Frontal cortex (tissue), 4 donors: ENCODE results near the gene ZFP1. TPM values are rescaled to one million over a fixed set of nuclear protein-coding genes. Genes with fewer than 3 reads are reported as not detected.
A peak's percentile ranks its signal among the peaks of the same experiment; 100 is the strongest.

Source experiments
- DNase-seq, 2 donors: peaks; one replicate each; pipeline ENCODE4 v3.0.0; 2012; ENCODE audit warnings: low spot score in 2 of 2
- FAIRE-seq: peaks from 2 replicates; lab custom pipeline; 2012; peaks lifted over from hg19 to GRCh38; lab: Jason Lieb, UNC
- total RNA-seq: library from RNA; depleted of rRNA; stranded (reverse); fragments of >200 nt; gene quantifications from one replicate; pipeline ENCODE4 v1.2.3, GENCODE V29; 2014
- donor health status: control.
- donor health status: control.
- donor health status: control.

Gene ZFP1
- 66.9 TPM for total RNA-seq

GRCh38 chr16:75148311-75149195 lies at the start of gene ZFP1:
Gene ZFP1 (plus strand): TSS chr16:75148524. CDS start chr16:75152952, 4,428 bp downstream.
- FAIRE-seq (no peak), DNase-seq (peak; percentile 88 to 90)

- no peak for DNase-seq
- no peak for FAIRE-seq
Measured at GRCh38 chr16:75099075-75099667, 49.2 kb upstream of the ZFP1 start.

GRCh38 chr16:75099738-75100602 lies 48.4 kb upstream of the ZFP1 start:
- DNase-seq (no peak), FAIRE-seq (no peak)

DNA sequence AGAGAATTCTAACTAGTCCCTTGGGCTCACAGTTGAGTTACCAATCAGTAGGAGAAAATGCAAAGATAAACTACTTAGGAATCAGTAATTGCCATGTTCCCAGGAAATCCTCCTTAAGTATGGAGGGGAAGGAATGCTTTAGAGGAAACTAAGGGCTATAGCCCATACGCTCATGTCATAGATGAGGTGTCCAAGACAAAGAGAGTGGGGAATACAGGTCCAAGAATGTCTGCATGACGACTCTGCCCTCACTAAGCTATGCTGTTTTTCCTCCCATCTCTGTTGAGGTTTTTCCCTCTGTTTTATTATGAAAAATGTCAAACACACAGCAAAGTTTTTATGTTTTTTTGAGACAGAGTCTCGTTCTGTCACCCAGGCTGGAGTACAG lies 47.7 kb upstream of the ZFP1 start:
- FAIRE-seq (no peak), DNase-seq (no peak)

- DNase-seq (no peak), FAIRE-seq (no peak)
Measured at GRCh38 chr16:75101635-75102034, 46.7 kb upstream of the ZFP1 start.

GRCh38 chr16:75102595-75102994 lies 45.7 kb upstream of the ZFP1 start:
- DNase-seq (no peak), FAIRE-seq (no peak)

GRCh38 chr16:75103994-75104393 lies 44.3 kb upstream of the ZFP1 start:
- FAIRE-seq = no peak
- DNase-seq = no peak

- DNase-seq = peak in 1 of 2 donors; percentile 0
- no peak for FAIRE-seq
Measured at GRCh38 chr16:75104836-75105235, 43.5 kb upstream of the ZFP1 start.

GRCh38 chr16:75105306-75106061 lies 42.8 kb upstream of the ZFP1 start:
- DNase-seq (peak in 1 of 2 donors; percentile 54), FAIRE-seq (no peak)

- DNase-seq (peak in 1 of 2 donors; percentile 0), FAIRE-seq (no peak)
Measured at GRCh38 chr16:75106351-75107274, 41.7 kb upstream of the ZFP1 start.

DNA sequence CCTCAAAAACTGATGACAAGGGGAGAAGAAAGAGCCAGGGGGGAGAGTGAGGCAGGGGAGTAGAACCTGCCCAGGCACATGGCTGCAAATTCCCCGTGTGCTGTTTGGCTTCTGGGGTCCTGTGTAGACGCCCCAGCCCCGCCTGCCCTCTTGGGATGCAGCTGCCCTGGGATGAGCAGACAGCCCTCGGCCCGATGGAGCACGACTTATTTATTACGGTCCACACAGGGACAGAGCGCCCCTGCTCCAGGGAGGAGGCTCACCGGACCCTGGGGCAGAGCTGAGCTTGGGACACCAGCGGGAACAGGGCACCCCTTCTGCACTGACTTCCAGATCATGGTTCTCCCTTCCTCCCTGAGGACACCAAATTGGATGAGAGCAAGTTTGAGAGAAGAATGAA lies 40.8 kb upstream of the ZFP1 start:
- FAIRE-seq = no peak
- DNase-seq = no peak

GRCh38 chr16:75108792-75109731 lies 39.3 kb upstream of the ZFP1 start:
- DNase-seq (peak in 1 of 2 donors; percentile 66), FAIRE-seq (no peak)

- no peak for DNase-seq
- no peak for FAIRE-seq
Measured at GRCh38 chr16:75109732-75110243, 38.5 kb upstream of the ZFP1 start.

GRCh38 chr16:75110637-75111513 lies 37.4 kb upstream of the ZFP1 start:
- FAIRE-seq (no peak), DNase-seq (peak; percentile 80 to 84)

- FAIRE-seq (no peak), DNase-seq (no peak)
Measured at GRCh38 chr16:75111514-75111940, 36.8 kb upstream of the ZFP1 start.

- DNase-seq (no peak), FAIRE-seq (no peak)
Measured at GRCh38 chr16:75111961-75112733, 36.2 kb upstream of the ZFP1 start.
